GM19099 (cell line): ENCODE results near the gene ANKRD44.

Source experiments
- POLR2A ChIP-seq: IDR thresholded peaks from 3 replicates; pipeline ENCODE4 v1.6.1; 2011; ENCODE audit warnings: low read depth; ENCODE audit not compliant: insufficient read length; ENCODE audit errors: extremely low read depth

The ANKRD44 gene

GRCh38 chr2:197240421-197241041 is 70.0 kb downstream of the ANKRD44 start:
- TF ChIP-seq POLR2A: no peak

- TF ChIP-seq POLR2A: no peak
Observed at GRCh38 chr2:197239434-197239833, 71.1 kb downstream of the ANKRD44 start.

GRCh38 chr2:197238043-197238365 is 72.6 kb downstream of the ANKRD44 start:
- no peak for TF ChIP-seq POLR2A

- TF ChIP-seq POLR2A: no peak
Observed at GRCh38 chr2:197237291-197238042, 73.1 kb downstream of the ANKRD44 start.

GRCh38 chr2:197236816-197237215 is 73.8 kb downstream of the ANKRD44 start:
- no peak for TF ChIP-seq POLR2A

- TF ChIP-seq POLR2A: no peak
Observed at GRCh38 chr2:197236159-197236558, 74.4 kb downstream of the ANKRD44 start.

GRCh38 chr2:197235711-197236110 is 74.9 kb downstream of the ANKRD44 start:
- TF ChIP-seq POLR2A: no peak

GRCh38 chr2:197234671-197235191 is 75.8 kb downstream of the ANKRD44 start:
- no peak for TF ChIP-seq POLR2A

GRCh38 chr2:197233473-197233872 is 77.1 kb downstream of the ANKRD44 start:
- TF ChIP-seq POLR2A: no peak

GRCh38 chr2:197232010-197232409 is 78.6 kb downstream of the ANKRD44 start:
- TF ChIP-seq POLR2A: no peak

GRCh38 chr2:197229509-197230443 is 80.8 kb downstream of the ANKRD44 start:
- no peak for TF ChIP-seq POLR2A

- TF ChIP-seq POLR2A: no peak
Observed at GRCh38 chr2:197223451-197223850, 87.1 kb downstream of the ANKRD44 start.

GRCh38 chr2:197219636-197220035 is 90.9 kb downstream of the ANKRD44 start:
- no peak for TF ChIP-seq POLR2A

GRCh38 chr2:197217541-197217940 is 93.0 kb downstream of the ANKRD44 start:
- no peak for TF ChIP-seq POLR2A

- TF ChIP-seq POLR2A: peak; percentile 42
Observed at GRCh38 chr2:197216361-197216979, 94.1 kb downstream of the ANKRD44 start.
